HEK293 (cell line): Measurements from ENCODE around the gene GJC2.
A peak's percentile ranks its signal among the peaks of the same experiment; 100 is the strongest.

Experiments used
- CTCF ChIA-PET: fragments of 350-600 bp; formaldehyde crosslinking; extraction: SDS; loops from one replicate; lab custom pipeline; 2021; ENCODE audit warnings: antibody characterized with exemption; lab: Yijun Ruan, JAX
- POLR2A ChIA-PET: fragments of 300-600 bp; formaldehyde crosslinking; extraction: SDS; loops from one replicate; lab custom pipeline; 2020; ENCODE audit warnings: antibody characterized with exemption, inconsistent platforms; lab: Yijun Ruan, JAX
- H3K27ac ChIP-seq: fragments of 200-500 bp; sonication (Bioruptor generic); 2 replicates; pipeline ENCODE4 v1.5.1; 2014; ENCODE audit warnings: low read depth, low read length, control low read depth, inconsistent platforms; ENCODE audit errors: extremely low read depth
- H3K36me3 ChIP-seq, 2 experiments: fragments of 200-500 bp in 1 of 2; sonication (Bioruptor generic) in 1 of 2; 1 replicate in 1 of 2; 2 replicates in 1 of 2; pipeline ENCODE4 v1.5.1; 2014 to 2017; ENCODE audit warnings: inconsistent platforms in 2 of 2, low read length in 2 of 2; ENCODE audit not compliant: control insufficient read depth in 2 of 2, insufficient read depth in 1 of 2
- H3K4me1 ChIP-seq: fragments of 200-500 bp; sonication (Bioruptor generic); 2 replicates; pipeline ENCODE4 v1.5.1; 2014; ENCODE audit warnings: mild to moderate bottlenecking, low read length, inconsistent platforms; ENCODE audit not compliant: control insufficient read depth, insufficient read depth
- H3K4me3 ChIP-seq: 2 replicates; pipeline ENCODE4 v1.5.1; 2011; ENCODE audit warnings: low read depth, mild to moderate bottlenecking, control low read depth, low read length, moderate library complexity
- H3K9me3 ChIP-seq: fragments of 200-500 bp; sonication (Bioruptor generic); 2 replicates; pipeline ENCODE4 v1.5.1; 2014; ENCODE audit warnings: low read depth, low read length, inconsistent platforms; ENCODE audit not compliant: control insufficient read depth, insufficient read depth
- EGR2 ChIP-seq: fragments of 450-650 bp; formaldehyde crosslinking; IDR thresholded peaks from 2 replicates; pipeline ENCODE4 v1.5.1; 2016; ENCODE audit warnings: low read depth, missing biosample characterization, missing genetic modification characterization
- FEZF1 ChIP-seq: fragments of 450-650 bp; formaldehyde crosslinking; IDR thresholded peaks from 2 replicates; pipeline ENCODE4 v1.5.1; 2016; ENCODE audit warnings: missing biosample characterization, missing genetic modification characterization
- IKZF3 ChIP-seq: fragments of 450-650 bp; IDR thresholded peaks from 2 replicates; pipeline ENCODE4 v1.5.0; 2018; ENCODE audit warnings: missing biosample characterization, mild to moderate bottlenecking, missing genetic modification characterization, moderate library complexity
- KLF1 ChIP-seq: fragments of 450-650 bp; formaldehyde crosslinking; IDR thresholded peaks from 2 replicates; pipeline ENCODE4 v1.5.1; 2016; ENCODE audit warnings: missing biosample characterization, missing genetic modification characterization
- MEIS1 ChIP-seq: sonication (generic); formaldehyde crosslinking; IDR thresholded peaks from 2 replicates; pipeline ENCODE4 v1.8.1; 2022; ENCODE audit warnings: missing genetic modification reagents, mild to moderate bottlenecking, borderline replicate concordance
- REPIN1 ChIP-seq: fragments of 450-650 bp; formaldehyde crosslinking; IDR thresholded peaks from 2 replicates; pipeline ENCODE4 v1.5.1; 2017; ENCODE audit warnings: missing biosample characterization, missing genetic modification characterization, low read depth
- SP2 ChIP-seq: fragments of 450-650 bp; formaldehyde crosslinking; IDR thresholded peaks from 2 replicates; pipeline ENCODE4 v1.5.1; 2016; ENCODE audit warnings: missing biosample characterization, missing genetic modification characterization
- ZBTB48 ChIP-seq: fragments of 450-650 bp; formaldehyde crosslinking; IDR thresholded peaks from 2 replicates; pipeline ENCODE4 v1.5.1; 2016; ENCODE audit warnings: missing biosample characterization, missing genetic modification characterization
- ZFHX2 ChIP-seq: fragments of 450-650 bp; formaldehyde crosslinking; conservative IDR thresholded peaks from 2 replicates; pipeline ENCODE4 v1.5.1; 2016; ENCODE audit warnings: missing biosample characterization, missing genetic modification characterization
- ZFP69B ChIP-seq: fragments of 450-650 bp; formaldehyde crosslinking; IDR thresholded peaks from 2 replicates; pipeline ENCODE4 v1.5.1; 2016; ENCODE audit warnings: missing biosample characterization, missing genetic modification characterization
- ZNF157 ChIP-seq: fragments of 450-650 bp; formaldehyde crosslinking; IDR thresholded peaks from 2 replicates; pipeline ENCODE4 v1.5.1; 2016; ENCODE audit warnings: missing biosample characterization, missing genetic modification characterization
- ZNF274 ChIP-seq, 2 experiments: fragments of 200-500 bp in 1 of 2; fragments of 450-650 bp in 1 of 2; sonication (Bioruptor generic) in 1 of 2; formaldehyde crosslinking in 1 of 2; IDR thresholded peaks; 2 replicates each; pipeline versions ENCODE4 v1.5.1 to v1.6.1; 2014 to 2016; ENCODE audit warnings: borderline replicate concordance in 1 of 2, inconsistent platforms in 1 of 2, low read length in 1 of 2, missing biosample characterization in 1 of 2, missing genetic modification characterization in 1 of 2
- ZNF292 ChIP-seq: fragments of 450-650 bp; formaldehyde crosslinking; IDR thresholded peaks from 2 replicates; pipeline ENCODE4 v1.5.1; 2016; ENCODE audit warnings: low read depth, missing biosample characterization, missing genetic modification characterization, borderline replicate concordance
- ZNF302 ChIP-seq: fragments of 450-650 bp; formaldehyde crosslinking; IDR thresholded peaks from 2 replicates; pipeline ENCODE4 v1.5.1; 2016; ENCODE audit warnings: missing biosample characterization, missing genetic modification characterization, low read depth
- ZNF394 ChIP-seq: fragments of 450-650 bp; formaldehyde crosslinking; IDR thresholded peaks from 2 replicates; pipeline ENCODE4 v1.5.1; 2016; ENCODE audit warnings: missing biosample characterization, missing genetic modification characterization, mild to moderate bottlenecking, moderate library complexity, borderline replicate concordance
- ZNF423 ChIP-seq: fragments of 450-650 bp; formaldehyde crosslinking; IDR thresholded peaks from 2 replicates; pipeline ENCODE4 v1.5.1; 2016; ENCODE audit warnings: missing biosample characterization, missing genetic modification characterization
- ZNF433 ChIP-seq: fragments of 450-650 bp; formaldehyde crosslinking; IDR thresholded peaks from 2 replicates; pipeline ENCODE4 v1.5.1; 2016; ENCODE audit warnings: missing biosample characterization, missing genetic modification characterization, low read depth
- ZNF473 ChIP-seq: fragments of 450-650 bp; formaldehyde crosslinking; IDR thresholded peaks from 2 replicates; pipeline ENCODE4 v1.5.1; 2017; ENCODE audit warnings: missing biosample characterization, missing genetic modification characterization
- ZNF501 ChIP-seq: fragments of 450-650 bp; formaldehyde crosslinking; IDR thresholded peaks from 2 replicates; pipeline ENCODE4 v1.5.1; 2016; ENCODE audit warnings: missing biosample characterization, missing genetic modification characterization
- ZNF555 ChIP-seq: fragments of 450-650 bp; formaldehyde crosslinking; conservative IDR thresholded peaks from 2 replicates; pipeline ENCODE4 v1.5.1; 2017; ENCODE audit warnings: missing biosample characterization, mild to moderate bottlenecking, missing genetic modification characterization, inconsistent platforms
- ZNF600 ChIP-seq: fragments of 450-650 bp; formaldehyde crosslinking; IDR thresholded peaks from 2 replicates; pipeline ENCODE4 v1.5.1; 2016; ENCODE audit warnings: missing biosample characterization, missing genetic modification characterization
- ZNF626 ChIP-seq: fragments of 450-650 bp; sonication (Bioruptor Pico); formaldehyde crosslinking; IDR thresholded peaks from 2 replicates; pipeline ENCODE4 v1.5.1; 2018; ENCODE audit warnings: missing biosample characterization, missing genetic modification characterization, inconsistent platforms
- ZNF664 ChIP-seq: fragments of 450-650 bp; formaldehyde crosslinking; IDR thresholded peaks from 2 replicates; pipeline ENCODE4 v1.5.1; 2016; ENCODE audit warnings: missing biosample characterization, missing genetic modification characterization
- ZNF777 ChIP-seq: fragments of 450-650 bp; formaldehyde crosslinking; IDR thresholded peaks from 2 replicates; pipeline ENCODE4 v1.5.1; 2017; ENCODE audit warnings: missing biosample characterization, missing genetic modification characterization, borderline replicate concordance
- ZSCAN30 ChIP-seq: fragments of 450-650 bp; IDR thresholded peaks from 2 replicates; pipeline ENCODE4 v1.5.1; 2018; ENCODE audit warnings: missing biosample characterization, mild to moderate bottlenecking, missing genetic modification characterization, moderate library complexity
- TF ChIP-seq, protein P1 (sequence below): fragments of 450-650 bp; formaldehyde crosslinking; IDR thresholded peaks from 2 replicates; pipeline ENCODE4 v1.5.1; 2016; ENCODE audit warnings: missing biosample characterization, missing genetic modification characterization
- TF ChIP-seq, protein P2 (sequence below): fragments of 450-650 bp; IDR thresholded peaks from 2 replicates; pipeline ENCODE4 v1.5.1; 2018; ENCODE audit warnings: missing biosample characterization, mild to moderate bottlenecking, missing genetic modification characterization
- TF ChIP-seq, protein P3 (sequence below): fragments of 450-650 bp; formaldehyde crosslinking; IDR thresholded peaks from 2 replicates; pipeline ENCODE4 v1.5.1; 2016; ENCODE audit warnings: missing biosample characterization, missing genetic modification characterization

Gene GJC2

DNA sequence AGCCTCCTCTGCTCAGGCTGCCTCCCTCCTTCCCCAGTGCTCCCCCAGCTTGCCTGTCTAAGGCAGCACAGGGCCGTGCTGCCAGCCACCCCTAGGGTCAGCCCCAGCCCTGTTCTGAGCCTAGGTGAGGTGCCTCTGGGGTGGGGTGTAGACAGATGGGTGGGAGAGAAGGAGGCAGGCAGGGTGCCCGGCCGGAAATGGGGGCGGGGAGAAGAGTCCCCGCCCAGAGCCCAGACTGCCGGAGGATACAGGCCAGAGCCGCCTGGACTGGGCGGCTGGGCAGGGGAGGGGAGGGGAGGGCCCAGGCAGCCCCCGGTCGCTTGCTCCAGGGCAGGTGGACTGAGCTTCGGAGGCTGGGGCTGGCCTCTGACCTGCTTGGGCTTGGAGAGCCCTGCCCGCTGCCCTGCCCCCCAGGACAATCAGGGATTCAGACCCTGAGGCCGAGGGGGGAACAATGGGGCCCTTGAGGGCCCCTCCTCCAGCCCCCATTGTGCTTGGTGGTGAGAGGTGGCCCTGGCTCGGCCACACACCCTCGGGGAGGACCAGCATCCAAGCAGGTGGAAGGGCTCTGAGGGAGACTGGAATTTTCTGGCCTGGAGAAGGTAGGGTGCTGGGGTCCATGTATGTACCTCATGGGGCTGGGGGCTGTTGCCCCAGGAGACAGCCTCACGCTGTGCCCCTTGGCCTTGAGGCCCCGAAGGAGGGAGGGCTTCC is at the start of gene GJC2:
GJC2 (plus strand) TSS at position 525 of the 714 bp plus-strand sequence. CDS start 7,829 bp downstream, outside the sequence.
- H3K4me1 ChIP-seq, result no peaks in the 10 kb centered on the region
- TF ChIP-seq ZNF600 (no peak), ZSCAN30 (tag by site-specific recombination) (no peak), SP2 (peak; percentile 48), ZBTB48 (tag by site-specific recombination) (no peak), ZFP69B (no peak), EGR2 (tag by site-specific recombination) (0 out of 2 replicates have a peak, but pooled peaks have one; percentile 50), ZFHX2 (tag by site-specific recombination) (peak; percentile 21; the same call in 1 of the 2 replicates), ZNF423 (no peak), ZNF394 (tag by site-specific recombination) (no peak), ZNF292 (no peak), KLF1 (tag by site-specific recombination) (peak; percentile 94)
- TF ChIP-seq, protein P1, sequence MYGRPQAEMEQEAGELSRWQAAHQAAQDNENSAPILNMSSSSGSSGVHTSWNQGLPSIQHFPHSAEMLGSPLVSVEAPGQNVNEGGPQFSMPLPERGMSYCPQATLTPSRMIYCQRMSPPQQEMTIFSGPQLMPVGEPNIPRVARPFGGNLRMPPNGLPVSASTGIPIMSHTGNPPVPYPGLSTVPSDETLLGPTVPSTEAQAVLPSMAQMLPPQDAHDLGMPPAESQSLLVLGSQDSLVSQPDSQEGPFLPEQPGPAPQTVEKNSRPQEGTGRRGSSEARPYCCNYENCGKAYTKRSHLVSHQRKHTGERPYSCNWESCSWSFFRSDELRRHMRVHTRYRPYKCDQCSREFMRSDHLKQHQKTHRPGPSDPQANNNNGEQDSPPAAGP (tag by site-specific recombination), result 0 out of 2 replicates have a peak, but pooled peaks have one; percentile 17
- TF ChIP-seq, protein P2, sequence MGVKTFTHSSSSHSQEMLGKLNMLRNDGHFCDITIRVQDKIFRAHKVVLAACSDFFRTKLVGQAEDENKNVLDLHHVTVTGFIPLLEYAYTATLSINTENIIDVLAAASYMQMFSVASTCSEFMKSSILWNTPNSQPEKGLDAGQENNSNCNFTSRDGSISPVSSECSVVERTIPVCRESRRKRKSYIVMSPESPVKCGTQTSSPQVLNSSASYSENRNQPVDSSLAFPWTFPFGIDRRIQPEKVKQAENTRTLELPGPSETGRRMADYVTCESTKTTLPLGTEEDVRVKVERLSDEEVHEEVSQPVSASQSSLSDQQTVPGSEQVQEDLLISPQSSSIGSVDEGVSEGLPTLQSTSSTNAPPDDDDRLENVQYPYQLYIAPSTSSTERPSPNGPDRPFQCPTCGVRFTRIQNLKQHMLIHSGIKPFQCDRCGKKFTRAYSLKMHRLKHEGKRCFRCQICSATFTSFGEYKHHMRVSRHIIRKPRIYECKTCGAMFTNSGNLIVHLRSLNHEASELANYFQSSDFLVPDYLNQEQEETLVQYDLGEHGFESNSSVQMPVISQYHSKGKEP (tag by site-specific recombination), result no peak
- no peaks in the 10 kb centered on the region for H3K9me3 ChIP-seq
- H3K27ac ChIP-seq, result no peak within 1 kb of the TSS
- POLR2A ChIA-PET, result interaction anchor here (0.6 to 9.6 kb wide), 3 partner anchors 9 to 1192 kb away, joined by 3 to 82 read pairs (median 3); partner anchors contain the start of genes GUK1 and IBA57
- H3K4me3 ChIP-seq, result no peak within 1 kb of the TSS
- H3K36me3 ChIP-seq, result peaks cover 0 to 39% of the 10 kb centered on the region in 2 experiments; a peak in 1 of 3 replicates
- CTCF ChIA-PET, result interaction anchor here (0.6 kb wide), 2 partner anchors 25 to 83 kb away, joined by 3 to 4 read pairs; no protein-coding TSS in a partner anchor

DNA sequence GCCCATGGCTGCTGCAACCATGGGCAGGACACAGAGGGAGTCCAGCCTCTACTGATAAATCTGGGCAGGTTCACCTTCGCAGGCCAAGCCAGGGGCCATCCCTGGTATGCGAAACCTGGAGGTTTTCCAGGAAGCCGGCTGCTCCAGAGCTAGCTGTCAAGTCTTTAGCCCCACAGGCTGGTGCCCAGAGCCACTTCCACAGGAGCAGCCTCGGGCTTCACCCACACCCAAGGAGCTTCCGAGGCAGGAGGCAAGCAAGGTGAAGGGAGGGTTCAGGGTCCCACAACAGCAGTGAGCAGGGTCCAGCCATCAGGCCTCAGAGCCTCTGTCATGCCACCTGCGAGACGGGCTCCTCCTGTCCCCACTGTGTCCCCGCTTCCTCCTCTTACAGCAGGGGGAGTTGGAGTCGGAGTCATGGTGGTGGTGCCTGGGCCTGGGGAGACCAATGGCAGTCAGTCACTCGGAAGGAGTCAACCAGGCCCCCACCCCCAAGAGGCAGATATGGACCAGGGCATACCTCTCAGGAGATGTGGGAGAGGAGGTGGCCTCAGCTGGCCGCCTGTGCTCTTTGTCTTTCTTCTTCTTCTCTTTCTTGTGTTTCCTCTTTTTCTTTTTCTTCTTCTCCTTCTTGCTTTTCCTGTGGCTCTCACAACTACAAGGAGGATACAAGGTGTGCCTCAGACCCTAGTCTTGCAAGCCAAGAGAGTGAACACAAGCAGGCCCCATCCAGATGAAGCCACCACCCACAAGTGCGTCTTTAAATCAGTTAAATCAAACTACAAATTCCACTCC is 48.7 kb upstream of the GJC2 start:
- CTCF ChIA-PET, result interaction anchor here (1.3 to 4.3 kb wide), 2 partner anchors 102 to 339 kb away, joined by 3 to 20 read pairs; no protein-coding TSS in a partner anchor
- Histone ChIP-seq H3K27ac (peak overlapping the region; percentile 82), H3K4me1 (no peaks in the 10 kb centered on the region; the same call in 1 of the 2 replicates), H3K4me3 (no peak overlapping the region), H3K36me3 (peaks cover 6 to 68% of the 10 kb centered on the region in 2 experiments; a peak in 2 of 3 replicates), H3K9me3 (no peaks in the 10 kb centered on the region)
- POLR2A ChIA-PET, result interaction anchor here (0.7 to 4.5 kb wide), 5 partner anchors 7 to 333 kb away, joined by 3 to 21 read pairs (median 4); partner anchors contain the start of gene ARF1
- TF ChIP-seq ZNF777 (tag by site-specific recombination) (no peak), IKZF3 (tag by site-specific recombination) (peak; percentile 44; the same call in 1 of the 2 replicates), ZNF501 (0 out of 2 replicates have a peak, but pooled peaks have one; percentile 9), MEIS1 (CRISPR knock-in tag) (no peak), ZNF302 (tag by site-specific recombination) (no peak), ZNF626 (tag by site-specific recombination) (no peak), ZNF274 (IDR thresholded peaks at IDR 0.05; ENCODE audit: low read length) (no peak), ZNF274 (tag by site-specific recombination; IDR thresholded peaks at IDR 0.05; ENCODE audit: borderline replicate concordance) (no peak), FEZF1 (no peak), ZNF555 (tag by site-specific recombination) (no peak), KLF1 (tag by site-specific recombination) (no peak), ZNF433 (no peak), ZNF473 (tag by site-specific recombination) (no peak), ZNF664 (tag by site-specific recombination) (no peak), ZNF157 (tag by site-specific recombination) (no peak), REPIN1 (tag by site-specific recombination) (no peak)
- TF ChIP-seq, protein P3, sequence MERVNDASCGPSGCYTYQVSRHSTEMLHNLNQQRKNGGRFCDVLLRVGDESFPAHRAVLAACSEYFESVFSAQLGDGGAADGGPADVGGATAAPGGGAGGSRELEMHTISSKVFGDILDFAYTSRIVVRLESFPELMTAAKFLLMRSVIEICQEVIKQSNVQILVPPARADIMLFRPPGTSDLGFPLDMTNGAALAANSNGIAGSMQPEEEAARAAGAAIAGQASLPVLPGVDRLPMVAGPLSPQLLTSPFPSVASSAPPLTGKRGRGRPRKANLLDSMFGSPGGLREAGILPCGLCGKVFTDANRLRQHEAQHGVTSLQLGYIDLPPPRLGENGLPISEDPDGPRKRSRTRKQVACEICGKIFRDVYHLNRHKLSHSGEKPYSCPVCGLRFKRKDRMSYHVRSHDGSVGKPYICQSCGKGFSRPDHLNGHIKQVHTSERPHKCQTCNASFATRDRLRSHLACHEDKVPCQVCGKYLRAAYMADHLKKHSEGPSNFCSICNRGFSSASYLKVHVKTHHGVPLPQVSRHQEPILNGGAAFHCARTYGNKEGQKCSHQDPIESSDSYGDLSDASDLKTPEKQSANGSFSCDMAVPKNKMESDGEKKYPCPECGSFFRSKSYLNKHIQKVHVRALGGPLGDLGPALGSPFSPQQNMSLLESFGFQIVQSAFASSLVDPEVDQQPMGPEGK (tag by site-specific recombination), result peak; percentile 60; the same call in 1 of the 2 replicates
